ENCODE results near the gene KSR1. TPM values are rescaled to one million over a fixed set of nuclear protein-coding genes. Genes with fewer than 3 reads are reported as not detected.

The KSR1 gene
- total RNA-seq, 1 experiment from 2014 or later, result 37.6 TPM

DNA sequence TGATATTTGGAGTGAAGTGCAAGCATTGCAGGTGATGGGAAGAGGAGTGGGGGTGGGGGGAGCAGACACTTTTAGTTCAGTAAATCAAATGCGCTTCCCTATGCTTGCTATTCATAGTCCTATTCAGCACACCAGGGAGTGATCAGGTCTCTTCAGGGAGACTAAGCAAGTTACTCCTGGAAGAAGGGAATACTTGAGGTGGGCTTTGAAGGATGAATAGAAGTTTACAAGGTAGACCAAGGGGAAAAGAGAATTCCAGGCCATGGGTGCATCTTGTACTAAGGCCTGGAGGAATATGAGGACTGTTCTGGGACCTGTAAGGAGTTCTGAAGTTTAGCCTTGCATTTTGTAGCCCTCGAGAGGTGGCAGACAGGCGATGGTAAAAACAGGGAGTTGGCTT is 134.6 kb downstream of the KSR1 start:
- H3K36me3 ChIP-seq, result peaks cover 48% of the 10 kb centered on the region

DNA sequence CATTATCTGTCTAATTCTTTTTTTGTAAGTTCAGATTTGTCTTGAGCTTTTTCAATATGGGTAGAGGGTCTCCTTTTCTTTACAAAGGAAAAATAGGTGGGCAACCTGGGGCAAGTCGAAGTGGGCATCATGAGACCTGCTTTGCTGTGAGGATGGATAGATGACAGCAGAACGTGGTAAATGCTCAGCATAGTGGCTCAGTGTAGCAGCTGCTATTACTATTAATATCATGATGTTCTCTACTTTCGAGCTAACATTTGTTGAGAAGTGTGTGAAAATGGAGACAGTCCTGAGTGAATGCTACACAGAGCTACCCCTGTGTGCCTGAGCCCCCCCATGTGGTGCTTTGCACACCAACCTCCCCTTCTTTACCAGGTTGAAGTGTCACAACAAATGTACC is 135.7 kb downstream of the KSR1 start:
- H3K9me3 ChIP-seq (replicated peaks), result no peaks in the 10 kb centered on the region
- peaks cover 2% of the 10 kb centered on the region; the same call in 1 of the 2 replicates for H3K4me1 ChIP-seq
- no peaks in the 10 kb centered on the region for H3K27me3 ChIP-seq
- no peak overlapping the region for H3K4me3 ChIP-seq
- peaks cover 48% of the 10 kb centered on the region for H3K36me3 ChIP-seq
- H3K27ac ChIP-seq, result no peak overlapping the region
- no peak for DNase-seq

More for the DNA sequence above, 134.6 kb downstream of the KSR1 start:
- no peaks in the 10 kb centered on the region for H3K9me3 ChIP-seq (replicated peaks)
- no peaks in the 10 kb centered on the region for H3K27me3 ChIP-seq
- DNase-seq, result no peak
- H3K4me3 ChIP-seq, result no peak overlapping the region
- peaks cover 14% of the 10 kb centered on the region for H3K4me1 ChIP-seq
- H3K27ac ChIP-seq, result no peak overlapping the region

DNA sequence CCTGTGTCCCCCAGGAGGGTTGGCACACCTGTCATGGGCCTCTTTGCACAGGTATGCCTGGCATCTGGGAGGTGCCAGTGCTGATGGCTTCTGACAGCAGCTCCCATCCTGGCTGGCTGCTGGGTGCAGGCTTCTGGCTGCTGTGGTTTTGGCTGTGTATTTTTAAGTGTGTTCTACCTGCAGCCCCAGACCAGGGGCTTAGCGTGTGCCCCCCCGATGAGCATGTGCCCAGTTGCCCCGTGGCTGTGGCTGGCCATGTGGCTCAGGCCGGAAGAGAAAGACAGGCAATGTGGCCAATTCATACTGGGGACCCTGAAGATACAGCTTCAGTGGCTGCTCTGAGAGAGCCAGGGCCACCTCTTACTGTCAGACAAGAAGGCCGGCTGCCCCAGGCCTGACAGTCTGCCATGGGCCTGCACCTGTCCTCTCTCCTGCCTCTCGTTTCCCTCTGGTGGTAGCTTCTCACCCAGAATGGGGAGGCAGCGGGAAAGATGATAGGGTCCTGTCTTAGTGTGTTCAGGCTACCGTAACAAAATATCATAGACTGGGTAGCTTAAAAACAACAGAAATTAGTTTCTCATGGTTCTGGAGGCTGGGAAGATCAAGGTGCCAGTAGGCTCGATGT is 137.1 kb downstream of the KSR1 start:
- H3K9me3 ChIP-seq (replicated peaks), result no peaks in the 10 kb centered on the region
- peaks cover 35% of the 10 kb centered on the region for H3K36me3 ChIP-seq
- no peak overlapping the region for H3K27ac ChIP-seq
- DNase-seq, result peak in 1 of 2 experiments; percentile 33
- H3K4me1 ChIP-seq, result no peaks in the 10 kb centered on the region
- no peak overlapping the region for H3K4me3 ChIP-seq
- no peaks in the 10 kb centered on the region for H3K27me3 ChIP-seq

DNA sequence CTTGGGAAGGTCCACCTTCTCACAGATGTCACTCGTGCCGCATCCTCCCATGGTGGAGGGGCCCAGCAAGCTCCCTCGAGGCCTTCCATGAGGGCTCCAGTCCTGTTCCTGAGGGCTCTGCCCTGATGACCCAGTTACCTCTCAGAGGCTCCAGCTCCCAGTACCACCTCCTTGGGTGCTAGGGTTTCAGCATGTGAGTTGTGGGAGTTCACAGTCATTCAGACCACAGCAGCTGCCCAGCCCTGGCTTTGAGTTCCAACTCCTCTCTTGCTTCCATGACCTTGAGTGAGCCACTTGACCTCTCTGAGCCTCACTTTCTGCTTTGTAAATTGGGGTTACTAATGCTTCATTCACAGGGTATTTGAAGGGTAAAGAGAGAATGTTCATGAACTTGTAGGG is 137.6 kb downstream of the KSR1 start:
- H3K27me3 ChIP-seq, result no peaks in the 10 kb centered on the region
- no peak for DNase-seq
- no peaks in the 10 kb centered on the region for H3K9me3 ChIP-seq (replicated peaks)
- H3K36me3 ChIP-seq, result peaks cover 31% of the 10 kb centered on the region
- no peak overlapping the region for H3K27ac ChIP-seq
- H3K4me3 ChIP-seq, result no peak overlapping the region
- H3K4me1 ChIP-seq, result no peaks in the 10 kb centered on the region

DNA sequence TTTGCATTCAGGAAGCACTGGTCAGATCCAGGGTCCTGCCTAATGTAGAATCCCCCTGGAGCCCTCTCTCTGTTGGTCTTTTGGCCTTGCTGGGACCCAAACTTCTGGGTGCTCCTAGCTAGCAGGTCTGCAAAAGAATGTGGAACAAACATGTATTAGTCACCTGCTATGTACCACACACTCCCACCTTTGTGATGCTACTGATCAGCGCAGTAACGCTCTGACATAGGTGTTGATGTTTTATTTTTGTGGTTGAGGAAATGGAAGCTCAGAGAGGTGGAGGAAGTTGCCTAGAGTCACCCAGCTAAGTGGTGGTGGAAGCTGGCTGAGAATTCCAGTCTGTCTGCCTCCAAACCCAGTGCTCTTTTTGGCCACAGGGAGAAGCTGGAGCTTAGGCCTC is 139.0 kb downstream of the KSR1 start:
- no peak overlapping the region for H3K27ac ChIP-seq
- peaks cover 26% of the 10 kb centered on the region for H3K36me3 ChIP-seq
- no peak overlapping the region for H3K4me3 ChIP-seq
- H3K9me3 ChIP-seq (replicated peaks), result no peaks in the 10 kb centered on the region
- no peaks in the 10 kb centered on the region for H3K4me1 ChIP-seq
- no peaks in the 10 kb centered on the region for H3K27me3 ChIP-seq
- no peak for DNase-seq

DNA sequence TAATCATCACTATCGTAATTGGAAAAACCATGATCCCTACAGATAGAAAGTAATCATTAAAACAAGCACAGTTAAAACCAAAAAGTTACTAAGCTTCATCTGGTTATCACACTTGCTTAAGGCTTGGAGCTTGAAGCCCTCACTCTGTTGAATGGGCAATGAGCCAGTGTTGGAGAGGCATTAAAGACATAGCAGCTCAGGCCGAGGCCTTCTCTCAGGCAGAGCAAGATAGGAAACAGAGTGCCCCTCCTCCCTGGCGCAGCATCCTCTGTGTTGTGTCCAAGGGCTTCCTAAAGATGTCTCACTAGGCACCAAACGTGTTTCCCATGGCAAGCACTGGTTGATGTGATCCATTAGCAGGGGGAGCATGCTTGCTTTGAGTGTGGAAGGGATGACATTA is 139.8 kb downstream of the KSR1 start:
- Histone ChIP-seq H3K4me3 (no peak overlapping the region), H3K9me3 (replicated peaks) (no peaks in the 10 kb centered on the region), H3K27ac (no peak overlapping the region), H3K36me3 (peaks cover 30% of the 10 kb centered on the region), H3K27me3 (no peaks in the 10 kb centered on the region), H3K4me1 (no peaks in the 10 kb centered on the region)
- no peak for DNase-seq

DNA sequence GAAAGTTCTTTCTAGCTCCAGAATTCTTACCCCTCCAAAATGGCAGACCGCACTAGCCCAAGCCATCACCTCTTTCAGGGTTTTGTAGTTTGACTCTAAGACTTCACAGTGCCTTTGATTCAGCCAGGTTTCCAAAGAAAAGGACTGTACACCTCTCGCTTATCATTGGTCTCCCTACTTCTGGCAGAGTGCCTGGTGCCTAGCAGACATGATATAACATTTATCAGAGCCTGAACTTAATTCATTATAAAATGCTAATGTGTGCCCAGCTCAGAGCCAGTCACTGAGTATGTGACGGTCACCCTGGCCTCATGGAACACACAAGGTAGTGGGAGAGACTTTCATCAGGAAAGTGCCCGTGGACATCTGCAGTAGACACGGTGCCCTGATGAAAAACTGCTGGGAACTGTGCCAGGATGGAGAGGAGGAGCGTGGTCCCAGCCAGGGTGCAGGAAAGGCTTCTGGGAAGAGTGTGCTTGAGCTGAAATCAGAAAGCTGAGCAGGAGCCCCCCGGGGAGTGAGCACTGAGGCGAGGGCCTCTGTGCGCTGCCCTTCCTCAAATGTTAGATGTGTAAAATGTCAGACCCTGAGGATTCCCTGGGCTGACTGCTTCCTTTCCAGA is 140.4 kb downstream of the KSR1 start:
- Histone ChIP-seq H3K4me1 (no peaks in the 10 kb centered on the region), H3K9me3 (replicated peaks) (no peaks in the 10 kb centered on the region), H3K27me3 (no peaks in the 10 kb centered on the region), H3K36me3 (peaks cover 35% of the 10 kb centered on the region), H3K4me3 (no peak overlapping the region), H3K27ac (no peak overlapping the region)
- no peak for DNase-seq

DNA sequence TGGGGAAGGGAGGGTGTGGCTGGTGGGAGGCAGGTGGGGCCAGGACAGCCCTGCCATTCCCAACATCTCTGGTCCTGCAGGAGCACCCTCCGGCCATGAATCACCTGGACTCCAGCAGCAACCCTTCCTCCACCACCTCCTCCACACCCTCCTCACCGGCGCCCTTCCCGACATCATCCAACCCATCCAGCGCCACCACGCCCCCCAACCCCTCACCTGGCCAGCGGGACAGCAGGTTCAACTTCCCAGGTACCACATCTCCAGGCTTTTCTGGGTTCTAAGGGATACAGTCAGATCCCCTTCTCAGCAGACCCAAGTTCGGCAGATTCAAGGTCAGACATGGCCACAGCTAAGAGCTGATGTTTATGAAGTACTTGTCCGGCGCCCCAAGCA is 140.9 kb downstream of the KSR1 start:
- Histone ChIP-seq H3K36me3 (peaks cover 35% of the 10 kb centered on the region), H3K9me3 (replicated peaks) (no peaks in the 10 kb centered on the region), H3K4me3 (no peak overlapping the region), H3K4me1 (no peaks in the 10 kb centered on the region), H3K27ac (no peak overlapping the region), H3K27me3 (no peaks in the 10 kb centered on the region)
- DNase-seq, result no peak

DNA sequence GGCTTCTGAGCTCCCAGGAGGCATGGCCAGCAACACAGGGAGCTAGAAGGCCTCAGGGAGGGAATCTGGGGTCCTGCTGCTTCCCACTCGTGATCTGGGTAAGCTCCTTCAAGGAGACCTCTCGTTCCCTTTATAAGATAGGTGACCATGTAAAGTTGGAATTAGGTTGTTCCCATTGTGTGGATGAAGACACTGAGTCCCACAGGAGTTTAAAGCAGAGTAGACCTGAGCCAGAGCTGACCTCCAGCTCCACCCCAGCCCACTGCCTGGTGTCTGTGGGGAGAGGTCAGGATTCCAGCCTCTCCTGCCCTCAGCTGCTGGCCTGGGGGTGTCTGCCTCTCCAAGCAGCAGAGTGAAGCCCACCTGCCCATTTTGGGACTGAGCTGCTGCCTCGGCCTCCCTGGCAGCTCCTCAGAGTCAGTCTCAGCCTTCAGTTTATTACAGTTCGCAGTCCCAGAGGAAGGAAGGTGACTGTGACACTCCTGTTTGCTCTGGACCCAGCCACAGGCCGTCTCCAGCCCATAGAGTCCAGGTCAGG is 141.6 kb downstream of the KSR1 start:
- no peak for DNase-seq
- Histone ChIP-seq H3K27ac (no peak overlapping the region), H3K4me3 (no peak overlapping the region), H3K36me3 (peaks cover 33% of the 10 kb centered on the region), H3K4me1 (no peaks in the 10 kb centered on the region), H3K27me3 (no peaks in the 10 kb centered on the region), H3K9me3 (replicated peaks) (no peaks in the 10 kb centered on the region)

DNA sequence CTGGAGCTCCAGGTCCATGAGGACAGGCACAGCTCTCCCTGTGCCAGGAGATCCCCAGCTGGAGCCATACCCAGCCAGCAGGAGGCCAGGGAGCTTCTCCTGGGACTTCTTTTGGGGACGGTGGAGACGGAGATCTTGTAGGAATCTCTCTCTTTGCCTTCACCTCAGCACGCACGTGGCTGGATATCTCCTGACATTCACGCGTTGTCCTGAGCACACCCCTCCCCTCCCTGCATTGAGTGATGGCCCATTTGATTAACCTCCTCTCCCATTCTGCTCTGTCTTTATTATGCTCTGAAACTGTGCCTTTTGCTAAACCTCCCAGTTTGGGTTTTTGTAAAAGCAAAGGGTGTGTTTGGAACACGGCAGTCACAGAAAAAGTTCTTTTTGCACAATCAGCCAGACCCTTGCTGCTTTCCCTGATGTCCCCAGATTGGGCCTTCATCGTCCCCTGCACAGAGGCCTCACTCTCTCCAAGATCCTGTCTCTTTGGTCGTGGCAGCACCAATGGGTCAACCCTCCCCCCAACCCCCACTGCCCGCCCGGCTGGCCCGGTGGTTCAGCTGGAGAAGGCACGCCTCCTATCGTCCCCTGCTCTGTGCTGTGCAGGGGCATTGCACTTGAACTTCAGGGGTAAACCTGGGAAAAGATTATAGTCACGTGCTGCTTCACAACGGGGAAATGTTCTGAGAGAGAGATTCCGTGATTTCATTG is 142.2 kb downstream of the KSR1 start:
- H3K27ac ChIP-seq, result no peak overlapping the region
- no peak overlapping the region for H3K4me3 ChIP-seq
- DNase-seq, result no peak
- H3K36me3 ChIP-seq, result peaks cover 30% of the 10 kb centered on the region
- no peaks in the 10 kb centered on the region for H3K9me3 ChIP-seq (replicated peaks)
- H3K27me3 ChIP-seq, result no peaks in the 10 kb centered on the region
- no peaks in the 10 kb centered on the region for H3K4me1 ChIP-seq

DNA sequence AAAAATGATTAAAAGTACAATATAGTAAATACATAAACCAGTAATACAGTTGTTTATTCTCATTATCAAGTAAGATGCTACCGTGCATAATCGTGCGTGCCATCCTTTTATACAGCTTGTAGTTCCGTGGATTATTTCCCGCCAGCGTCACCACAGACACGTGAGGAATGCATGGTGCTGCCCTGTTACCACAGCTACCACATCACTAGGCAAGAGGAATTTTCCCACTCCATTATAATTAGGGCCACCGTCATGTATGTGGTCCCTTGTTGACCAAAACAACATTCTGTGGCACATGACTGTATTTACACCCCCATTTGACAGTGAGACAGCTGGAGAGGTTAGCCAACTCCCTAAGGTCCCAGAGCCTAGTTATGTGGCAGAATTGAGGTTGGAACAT is 144.2 kb downstream of the KSR1 start:
- no peak overlapping the region for H3K27ac ChIP-seq
- H3K9me3 ChIP-seq (replicated peaks), result no peaks in the 10 kb centered on the region
- H3K27me3 ChIP-seq, result no peaks in the 10 kb centered on the region
- no peaks in the 10 kb centered on the region for H3K4me1 ChIP-seq
- DNase-seq, result no peak
- no peak overlapping the region for H3K4me3 ChIP-seq
- peaks cover 33% of the 10 kb centered on the region for H3K36me3 ChIP-seq

DNA sequence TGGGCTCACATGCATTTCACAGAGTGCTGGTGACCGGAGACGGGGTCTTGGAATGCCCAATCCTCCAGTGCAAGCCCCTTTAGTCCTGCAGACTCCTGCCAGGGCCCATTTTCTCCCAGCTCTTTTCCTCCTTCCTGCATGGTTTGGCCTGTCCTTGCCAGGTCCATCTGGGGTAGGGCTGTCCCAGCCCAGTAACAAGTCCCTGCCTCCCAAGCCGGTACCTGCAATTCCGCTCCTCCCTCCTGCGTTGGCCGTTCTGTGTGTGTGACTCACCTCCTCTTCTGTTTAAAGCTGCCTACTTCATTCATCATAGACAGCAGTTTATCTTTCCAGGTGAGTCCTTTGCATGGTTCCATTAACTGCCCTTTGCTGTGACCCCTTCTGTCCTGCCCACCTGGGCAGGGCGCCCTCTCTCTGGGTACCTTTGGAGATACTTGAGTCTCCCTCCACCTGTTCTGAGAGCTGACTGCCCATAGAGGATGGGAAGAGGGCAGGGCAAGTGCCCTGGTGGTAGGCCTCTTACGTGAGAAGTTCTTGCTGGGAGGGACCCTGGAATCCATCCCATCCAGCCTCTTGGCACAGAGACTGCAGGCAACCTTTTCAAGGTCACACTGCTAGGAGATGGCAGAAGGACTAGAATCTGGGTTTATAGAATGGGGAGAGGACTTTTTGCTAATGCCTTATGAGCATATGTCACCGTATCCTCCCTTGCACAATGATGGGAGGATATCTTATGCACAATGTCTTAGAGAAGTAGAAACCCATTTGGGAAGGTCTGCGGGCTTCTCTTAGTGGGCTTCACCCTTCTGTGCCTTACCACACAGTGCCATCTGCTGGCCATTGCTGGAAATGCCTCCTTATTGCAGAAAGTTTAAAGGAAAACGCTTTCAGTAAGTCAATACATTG is 145.1 kb downstream of the KSR1 start:
- DNase-seq, result peak; percentile 71 to 90
- peaks cover 42% of the 10 kb centered on the region for H3K36me3 ChIP-seq
- no peak overlapping the region for H3K27ac ChIP-seq
- no peaks in the 10 kb centered on the region for H3K27me3 ChIP-seq
- no peaks in the 10 kb centered on the region for H3K4me1 ChIP-seq
- H3K4me3 ChIP-seq, result no peak overlapping the region
- no peaks in the 10 kb centered on the region for H3K9me3 ChIP-seq (replicated peaks)

DNA sequence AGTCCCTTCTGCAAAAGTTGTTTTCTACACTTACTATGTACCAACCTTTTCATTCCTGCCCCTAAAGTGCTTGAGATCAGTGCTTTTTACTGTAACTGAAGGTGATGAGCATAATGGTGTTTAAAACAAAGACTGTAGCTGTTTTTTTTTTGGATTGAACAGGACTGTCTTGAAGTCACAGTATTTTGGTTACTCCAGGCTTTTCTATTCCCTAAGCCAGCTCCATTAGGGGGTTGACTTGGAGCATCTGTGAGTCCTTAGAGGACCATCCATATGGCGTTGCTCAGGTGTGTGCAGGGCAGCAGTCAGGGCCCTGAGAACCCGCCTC is 145.7 kb downstream of the KSR1 start:
- no peak overlapping the region for H3K4me3 ChIP-seq
- no peaks in the 10 kb centered on the region for H3K9me3 ChIP-seq (replicated peaks)
- DNase-seq, result no peak
- peaks cover 47% of the 10 kb centered on the region for H3K36me3 ChIP-seq
- H3K27ac ChIP-seq, result no peak overlapping the region
- no peaks in the 10 kb centered on the region for H3K4me1 ChIP-seq
- no peaks in the 10 kb centered on the region for H3K27me3 ChIP-seq

DNA sequence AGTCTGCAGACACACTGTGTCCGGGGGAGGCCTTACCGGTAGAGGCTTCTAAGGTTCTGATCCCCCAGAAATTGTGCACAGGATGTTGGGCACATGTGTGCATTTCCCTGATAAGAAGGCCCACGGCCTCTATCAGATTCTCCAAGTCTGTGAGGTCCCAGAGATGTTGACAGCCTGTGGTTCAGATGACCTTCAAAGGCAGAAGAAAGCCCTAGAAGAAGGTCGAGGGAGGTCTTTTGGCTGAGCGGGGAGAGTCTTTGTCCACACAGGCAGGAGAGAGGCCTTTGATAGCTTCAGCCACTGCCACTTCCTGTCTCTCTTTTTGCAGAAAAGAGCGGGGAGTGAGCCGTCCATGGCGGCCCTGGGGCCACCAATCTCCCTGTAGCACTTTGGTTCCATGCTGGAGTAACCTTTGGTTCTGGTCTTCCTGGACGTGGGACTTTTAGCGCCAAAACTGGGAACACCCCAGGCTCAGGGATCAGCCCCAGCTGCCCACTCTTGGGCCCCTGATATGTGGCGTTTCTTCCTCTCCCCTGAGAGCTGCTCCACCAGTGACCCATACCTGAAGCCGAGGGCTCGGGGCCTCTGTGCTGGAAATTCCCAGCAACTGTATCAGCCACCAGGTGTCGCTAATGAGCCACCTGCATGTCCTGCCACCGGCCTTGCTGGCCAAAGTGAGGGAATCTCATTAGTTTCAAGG is 146.6 kb downstream of the KSR1 start:
- peaks cover 50% of the 10 kb centered on the region for H3K36me3 ChIP-seq
- DNase-seq, result peak; percentile 60 to 75
- H3K4me1 ChIP-seq, result no peaks in the 10 kb centered on the region
- H3K27me3 ChIP-seq, result no peaks in the 10 kb centered on the region
- H3K9me3 ChIP-seq (replicated peaks), result no peaks in the 10 kb centered on the region
- no peak overlapping the region for H3K27ac ChIP-seq
- H3K4me3 ChIP-seq, result no peak overlapping the region

Data from SJCRH30 (cell line).